HG03159 (cell line): ENCODE measurements around the gene HBG1.

ENCODE experiments used
- ATAC-seq: cut with Tn5 transposase; IDR thresholded peaks from one replicate; pipeline ENCODE4 v1.9.1; 2021; ENCODE audit warnings: mild to moderate bottlenecking, moderate library complexity; ENCODE audit not compliant: unreplicated experiment

Gene HBG1

DNA sequence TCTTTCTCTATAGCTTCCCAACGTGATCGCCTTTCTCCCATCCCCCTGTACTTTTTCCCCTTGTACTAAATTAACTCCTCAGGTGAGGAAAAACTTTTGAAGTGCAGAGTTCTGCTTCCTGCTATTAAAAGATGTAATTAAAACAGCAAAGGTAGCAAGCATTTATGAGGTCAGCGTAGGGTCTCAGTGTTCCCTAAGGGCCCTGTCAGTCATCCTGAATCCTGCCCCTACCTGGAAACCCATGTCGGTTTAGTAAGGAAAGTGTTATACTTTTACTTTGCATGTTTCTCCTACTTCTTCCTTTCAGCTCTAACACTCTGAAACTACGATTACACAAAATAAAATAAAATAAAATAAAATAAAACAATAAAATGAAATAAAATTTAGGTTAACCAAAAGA, 21.5 kb downstream of the HBG1 start:
- ATAC-seq, result no peak

DNA sequence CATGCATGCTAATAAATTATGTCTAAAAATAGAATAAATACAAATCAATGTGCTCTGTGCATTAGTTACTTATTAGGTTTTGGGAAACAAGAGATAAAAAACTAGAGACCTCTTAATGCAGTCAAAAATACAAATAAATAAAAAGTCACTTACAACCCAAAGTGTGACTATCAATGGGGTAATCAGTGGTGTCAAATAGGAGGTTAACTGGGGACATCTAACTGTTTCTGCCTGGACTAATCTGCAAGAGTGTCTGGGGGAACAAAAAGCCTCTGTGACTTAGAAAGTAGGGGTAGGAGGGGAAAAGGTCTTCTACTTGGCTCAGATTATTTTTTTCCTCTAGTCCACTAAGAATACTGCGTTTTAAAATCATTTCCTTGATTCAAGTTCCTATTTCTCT, 22.0 kb downstream of the HBG1 start:
- ATAC-seq, result no peak

DNA sequence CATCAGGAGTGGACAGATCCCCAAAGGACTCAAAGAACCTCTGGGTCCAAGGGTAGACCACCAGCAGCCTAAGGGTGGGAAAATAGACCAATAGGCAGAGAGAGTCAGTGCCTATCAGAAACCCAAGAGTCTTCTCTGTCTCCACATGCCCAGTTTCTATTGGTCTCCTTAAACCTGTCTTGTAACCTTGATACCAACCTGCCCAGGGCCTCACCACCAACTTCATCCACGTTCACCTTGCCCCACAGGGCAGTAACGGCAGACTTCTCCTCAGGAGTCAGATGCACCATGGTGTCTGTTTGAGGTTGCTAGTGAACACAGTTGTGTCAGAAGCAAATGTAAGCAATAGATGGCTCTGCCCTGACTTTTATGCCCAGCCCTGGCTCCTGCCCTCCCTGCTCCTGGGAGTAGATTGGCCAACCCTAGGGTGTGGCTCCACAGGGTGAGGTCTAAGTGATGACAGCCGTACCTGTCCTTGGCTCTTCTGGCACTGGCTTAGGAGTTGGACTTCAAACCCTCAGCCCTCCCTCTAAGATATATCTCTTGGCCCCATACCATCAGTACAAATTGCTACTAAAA, 22.8 kb downstream of the HBG1 start, which contains the start of gene HBB:
Gene HBB (minus strand): TSS at position 340 of the 579 bp plus-strand sequence. CDS start 50 bp downstream, at position 290.
- no peak for ATAC-seq

DNA sequence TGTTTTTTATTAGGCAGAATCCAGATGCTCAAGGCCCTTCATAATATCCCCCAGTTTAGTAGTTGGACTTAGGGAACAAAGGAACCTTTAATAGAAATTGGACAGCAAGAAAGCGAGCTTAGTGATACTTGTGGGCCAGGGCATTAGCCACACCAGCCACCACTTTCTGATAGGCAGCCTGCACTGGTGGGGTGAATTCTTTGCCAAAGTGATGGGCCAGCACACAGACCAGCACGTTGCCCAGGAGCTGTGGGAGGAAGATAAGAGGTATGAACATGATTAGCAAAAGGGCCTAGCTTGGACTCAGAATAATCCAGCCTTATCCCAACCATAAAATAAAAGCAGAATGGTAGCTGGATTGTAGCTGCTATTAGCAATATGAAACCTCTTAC, 24.2 kb downstream of the HBG1 start:
- no peak for ATAC-seq

DNA sequence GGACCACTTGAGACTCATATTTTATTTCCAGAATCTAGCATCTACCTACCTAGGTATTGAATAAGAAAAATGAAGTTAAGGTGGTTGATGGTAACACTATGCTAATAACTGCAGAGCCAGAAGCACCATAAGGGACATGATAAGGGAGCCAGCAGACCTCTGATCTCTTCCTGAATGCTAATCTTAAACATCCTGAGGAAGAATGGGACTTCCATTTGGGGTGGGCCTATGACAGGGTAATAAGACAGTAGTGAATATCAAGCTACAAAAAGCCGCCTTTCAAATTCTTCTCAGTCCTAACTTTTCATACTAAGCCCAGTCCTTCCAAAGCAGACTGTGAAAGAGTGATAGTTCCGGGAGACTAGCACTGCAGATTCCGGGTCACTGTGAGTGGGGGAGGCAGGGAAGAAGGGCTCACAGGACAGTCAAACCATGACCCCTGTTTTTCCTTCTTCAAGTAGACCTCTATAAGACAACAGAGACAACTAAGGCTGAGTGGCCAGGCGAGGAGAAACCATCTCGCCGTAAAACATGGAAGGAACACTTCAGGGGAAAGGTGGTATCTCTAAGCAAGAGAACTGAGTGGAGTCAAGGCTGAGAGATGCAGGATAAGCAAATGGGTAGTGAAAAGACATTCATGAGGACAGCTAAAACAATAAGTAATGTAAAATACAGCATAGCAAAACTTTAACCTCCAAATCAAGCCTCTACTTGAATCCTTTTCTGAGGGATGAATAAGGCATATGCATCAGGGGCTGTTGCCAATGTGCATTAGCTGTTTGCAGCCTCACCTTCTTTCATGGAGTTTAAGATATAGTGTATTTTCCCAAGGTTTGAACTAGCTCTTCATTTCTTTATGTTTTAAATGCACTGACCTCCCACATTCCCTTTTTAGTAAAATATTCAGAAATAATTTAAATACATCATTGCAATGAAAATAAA, 24.8 kb downstream of the HBG1 start:
- ATAC-seq, result no peak

DNA sequence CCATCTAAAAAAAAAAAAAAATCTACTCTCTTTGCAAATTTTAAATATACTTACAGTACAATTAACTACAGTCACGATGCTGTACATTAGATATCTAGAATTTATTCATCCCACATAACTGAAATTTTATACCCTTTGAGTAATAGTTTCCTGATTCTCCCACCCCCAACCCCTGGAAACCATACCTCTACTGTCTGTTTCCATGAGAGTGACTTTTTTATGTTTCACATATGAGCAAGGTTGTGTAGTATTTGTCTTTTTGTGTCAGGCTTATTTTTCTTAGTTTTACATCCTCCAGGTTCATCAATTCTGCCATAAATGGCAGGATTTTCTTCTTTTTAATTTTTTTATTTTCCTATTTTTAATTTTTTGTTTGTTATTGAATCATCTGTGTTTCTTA, 26.0 kb downstream of the HBG1 start:
- ATAC-seq, result no peak

DNA sequence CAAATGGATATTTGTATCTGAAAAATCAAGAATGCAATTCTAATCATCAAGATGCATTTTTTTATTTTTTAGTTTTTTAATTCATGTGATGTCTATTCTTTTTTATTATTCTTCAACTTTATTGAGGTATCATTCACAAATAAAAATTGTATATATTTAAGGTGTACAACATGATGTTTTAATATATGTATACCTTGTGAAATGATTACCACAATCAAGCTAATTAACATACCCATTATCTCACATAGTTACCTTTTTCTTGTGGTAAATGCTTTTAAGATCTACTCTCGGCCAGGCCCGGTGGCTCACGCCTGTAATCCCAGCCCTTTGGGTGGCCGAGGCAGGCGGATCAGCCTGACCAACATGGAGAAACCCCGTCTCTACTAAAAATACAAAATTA, 26.5 kb downstream of the HBG1 start:
- no peak for ATAC-seq

DNA sequence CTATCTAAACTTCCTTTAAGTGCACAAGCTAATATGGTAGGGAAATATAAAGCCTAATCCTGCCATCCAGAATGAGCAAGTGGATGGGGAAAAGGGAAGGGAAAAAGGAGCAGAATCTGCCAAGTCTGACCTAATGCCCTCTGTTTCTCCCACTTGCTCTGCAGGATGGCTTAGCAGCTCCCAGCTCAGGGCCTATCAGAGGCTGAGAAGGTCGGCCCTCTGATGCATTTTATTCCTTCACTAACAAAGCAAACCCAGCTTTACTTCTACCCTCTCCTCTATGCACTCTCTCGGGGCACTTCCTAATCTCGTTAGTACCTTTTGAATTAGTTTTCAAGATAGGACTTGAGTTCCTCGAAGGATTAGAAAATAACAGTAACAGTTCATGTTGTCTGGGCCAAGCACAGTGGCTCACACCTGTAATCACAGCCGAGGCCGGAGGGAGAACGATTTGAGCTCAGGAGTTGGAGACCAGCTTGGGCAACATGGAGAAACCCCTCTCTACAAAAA, 39.2 kb downstream of the HBG1 start:
- ATAC-seq, result no peak

DNA sequence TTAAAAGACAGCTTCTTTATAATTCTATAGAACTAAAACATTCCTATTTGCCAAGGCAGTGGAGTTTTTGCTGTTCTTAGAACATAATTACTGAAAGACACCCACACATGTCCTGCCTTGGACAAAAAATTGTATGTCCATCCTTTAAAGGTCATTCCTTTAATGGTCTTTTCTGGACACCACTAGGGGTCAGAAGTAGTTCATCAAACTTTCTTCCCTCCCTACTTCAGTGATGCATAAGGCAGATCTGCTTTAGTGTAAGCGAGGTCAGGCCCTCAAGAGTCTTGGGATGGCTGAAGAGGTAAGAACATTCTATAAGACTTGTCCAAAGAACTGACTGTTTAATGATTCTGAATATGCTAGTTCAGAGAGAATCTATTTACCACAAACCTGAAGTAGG, 44.9 kb downstream of the HBG1 start:
- no peak for ATAC-seq

DNA sequence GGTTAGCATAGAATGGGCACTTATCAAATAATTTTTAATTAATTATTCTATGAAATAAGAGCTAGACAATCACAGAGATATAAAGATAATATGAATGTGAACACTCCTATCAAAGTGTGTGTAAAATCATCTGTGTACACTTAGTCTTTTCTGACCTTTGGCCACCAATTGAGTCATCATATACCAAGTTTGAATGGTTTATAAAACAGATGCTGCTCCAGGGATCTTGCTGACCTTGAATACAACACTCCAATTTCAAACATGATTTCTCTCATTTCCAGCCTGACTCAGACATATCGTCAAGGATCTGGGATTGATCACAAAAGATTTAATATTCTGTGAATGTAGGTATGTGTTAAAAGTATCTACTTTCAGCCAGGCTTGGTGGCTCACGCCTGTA, 46.3 kb downstream of the HBG1 start:
- ATAC-seq, result no peak

DNA sequence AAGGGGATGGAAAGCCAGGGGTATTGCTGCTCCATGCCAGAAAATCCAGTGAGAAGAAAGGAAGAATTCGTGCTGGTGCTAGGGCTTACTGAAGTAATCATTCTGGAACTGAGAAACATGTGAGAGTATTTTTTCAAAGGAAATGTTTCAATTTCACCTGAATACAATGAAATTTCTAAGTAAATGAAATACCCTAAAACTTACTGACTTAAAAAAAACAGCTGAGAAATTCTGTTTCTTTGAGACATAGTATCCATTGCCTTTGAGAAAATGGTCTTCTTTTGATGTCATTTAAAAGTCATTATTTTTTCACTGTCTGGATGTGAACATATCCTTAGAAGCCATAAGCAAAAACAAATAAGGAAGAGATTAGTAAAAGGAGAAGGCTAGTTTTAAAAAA, 49.1 kb downstream of the HBG1 start, which contains the start of gene OR51V1:
Gene OR51V1 (minus strand): TSS at position 101 of the 400 bp plus-strand sequence. CDS start 0 bp downstream, at position 101.
- ATAC-seq, result no peak

DNA sequence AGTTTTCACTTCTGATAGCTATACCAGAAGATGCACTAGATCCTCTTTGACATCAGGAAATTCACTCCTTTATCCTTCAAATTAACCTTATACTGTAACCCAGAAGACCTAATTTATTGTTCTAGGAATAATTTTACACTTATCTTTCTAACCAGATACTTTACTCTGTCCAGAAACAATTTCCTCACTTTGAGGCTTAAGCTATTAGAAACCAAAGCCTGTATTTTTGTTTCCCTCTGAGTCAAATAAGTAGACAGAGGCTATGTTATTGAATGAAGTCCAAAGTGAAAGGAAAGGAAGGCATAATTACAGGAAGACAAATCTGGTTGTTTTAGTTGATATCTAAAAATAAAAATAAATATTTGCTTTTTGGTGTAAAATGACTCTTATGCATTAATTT, 51.4 kb downstream of the HBG1 start:
- no peak for ATAC-seq
